Right kidney (tissue), 1 donor: Measurements from ENCODE around the gene MED25.

Source experiments
- DNase-seq: peaks from one replicate; pipeline ENCODE4 v3.0.0-alpha.2; 2016

The MED25 gene

GRCh38 chr19:49873834-49874233 lies 55.7 kb downstream of the MED25 start:
- no peak for DNase-seq

- no peak for DNase-seq
Observed at GRCh38 chr19:49874503-49875157, 56.5 kb downstream of the MED25 start.

- no peak for DNase-seq
Observed at GRCh38 chr19:49875177-49875576, 57.1 kb downstream of the MED25 start.

GRCh38 chr19:49875857-49876421 lies 57.9 kb downstream of the MED25 start:
- peak; percentile 78 for DNase-seq

- no peak for DNase-seq
Observed at GRCh38 chr19:49876422-49877019, 58.4 kb downstream of the MED25 start.

GRCh38 chr19:49877020-49877878 lies 59.2 kb downstream of the MED25 start, which contains the start of the genes AKT1S1 and TBC1D17:
TSS of gene AKT1S1 (minus strand) at chr19:49877355. CDS start at chr19:49873295, 4,060 bp downstream.
TSS of gene TBC1D17 (plus strand) at chr19:49877702. CDS start at chr19:49877724, 22 bp downstream.
- DNase-seq = peak; percentile 100

- no peak for DNase-seq
Observed at GRCh38 chr19:49877879-49878743, 60.0 kb downstream of the MED25 start.

- no peak for DNase-seq
Observed at GRCh38 chr19:49878744-49879070, 60.6 kb downstream of the MED25 start.

- DNase-seq = no peak
Observed at GRCh38 chr19:49879243-49879963, 61.3 kb downstream of the MED25 start.

GRCh38 chr19:49880162-49880869 lies 62.2 kb downstream of the MED25 start:
- no peak for DNase-seq

GRCh38 chr19:49881186-49881585 lies 63.1 kb downstream of the MED25 start:
- DNase-seq = no peak

GRCh38 chr19:49881672-49882394 lies 63.7 kb downstream of the MED25 start:
- DNase-seq = no peak

GRCh38 chr19:49882643-49883042 lies 64.6 kb downstream of the MED25 start:
- DNase-seq = no peak

- no peak for DNase-seq
Observed at GRCh38 chr19:49883094-49883493, 65.0 kb downstream of the MED25 start.

- no peak for DNase-seq
Observed at GRCh38 chr19:49884109-49884508, 66.0 kb downstream of the MED25 start.

- DNase-seq = no peak
Observed at GRCh38 chr19:49884760-49885159, 66.7 kb downstream of the MED25 start.
